Measurements from ENCODE around the gene KIAA0513. TPM values are rescaled to one million over a fixed set of nuclear protein-coding genes. Genes with fewer than 3 reads are reported as not detected.

KIAA0513 gene
- total and polyA plus RNA-seq, 2 donors (not counting 1 experiment from before 2014, with no cell fraction given), result 1.1 to 2.1 TPM

GRCh38 chr16:85128079-85128837, 100.7 kb downstream of the KIAA0513 start:
- H3K36me3 ChIP-seq (replicated peaks in 1 of 2; ENCODE audit: control extremely low read depth in 1 of 2, control insufficient read depth in 1 of 2, extremely low read depth in 1 of 2, insufficient read depth in 2 of 2, low read length in 1 of 2), result no peaks in the 10 kb centered on the region
- H3K9me3 Mint-ChIP-seq (ENCODE audit: insufficient read depth), result no peaks in the 10 kb centered on the region
- TF ChIP-seq EZH2 (IDR thresholded peaks at IDR 0.05; ENCODE audit: borderline replicate concordance, insufficient read depth, low read depth, low read length, poor library complexity, severe bottlenecking), result no peak
- TF ChIP-seq CTCF (IDR thresholded peaks at IDR 0.05), result no peak
- H3K4me3 ChIP-seq (ENCODE audit: control extremely low read depth in 1 of 5, extremely low read depth in 1 of 5, insufficient read depth in 1 of 5, low read depth in 2 of 5, low read length in 4 of 5), result no peak overlapping the region
- H3K27me3 ChIP-seq (replicated peaks in 1 of 4; ENCODE audit: control extremely low read depth in 1 of 4, control insufficient read depth in 3 of 4, insufficient read depth in 4 of 4, low read length in 3 of 4), result no peaks in the 10 kb centered on the region
- no peak overlapping the region for H3K27ac Mint-ChIP-seq
- no peaks in the 10 kb centered on the region for H4K20me1 ChIP-seq (ENCODE audit: control insufficient read depth, insufficient read depth, low read length, poor library complexity, severe bottlenecking)
- H3K9me3 ChIP-seq (ENCODE audit: control extremely low read depth in 1 of 3, control insufficient read depth in 2 of 3, insufficient read depth in 1 of 3, low read length in 2 of 3), result no peaks in the 10 kb centered on the region
- H3K9ac ChIP-seq (ENCODE audit: low read length), result no peak overlapping the region
- H2AFZ ChIP-seq (ENCODE audit: insufficient read depth, low read depth, low read length, poor library complexity, severe bottlenecking), result no peak overlapping the region
- no peaks in the 10 kb centered on the region for H3K4me1 ChIP-seq (ENCODE audit: control insufficient read depth in 2 of 2, insufficient read depth in 2 of 2, low read length in 2 of 2)
- no peak overlapping the region for H3K27ac ChIP-seq (ENCODE audit: low read length in 2 of 2)
- intact Hi-C loops (cut with micrococcal nuclease), result no loop called here
- ChIA-PET POLR2A (no interaction called here), CTCF (no interaction called here)
- no peaks in the 10 kb centered on the region for H3K79me2 ChIP-seq (ENCODE audit: control insufficient read depth, insufficient read depth, low read length)
- DNase-seq (no peak), ATAC-seq (ENCODE audit: low read depth) (no peak)
- WGBS (ENCODE audit: insufficient coverage), result 100% methylated on average over 7 of the region's 9 CpGs
- no peaks in the 10 kb centered on the region for H3K4me1 Mint-ChIP-seq
- H3K27me3 Mint-ChIP-seq, result no peaks in the 10 kb centered on the region
- H3K4me2 ChIP-seq (replicated peaks; ENCODE audit: low read depth, low read length, poor library complexity, severe bottlenecking), result no peak overlapping the region
- H3K4me3 Mint-ChIP-seq, result no peak overlapping the region

GRCh38 chr16:85129876-85130704, 102.5 kb downstream of the KIAA0513 start:
- ChIA-PET CTCF (interaction anchor here (0.6 to 1.1 kb wide), 2 partner anchors 15 to 476 kb away, joined by 4 to 5 read pairs; no protein-coding TSS in a partner anchor), POLR2A (no interaction called here)
- intact Hi-C loops (cut with micrococcal nuclease), result no loop called here
- H3K4me3 Mint-ChIP-seq, result no peak overlapping the region
- Histone ChIP-seq H3K4me1 (ENCODE audit: control insufficient read depth in 2 of 2, insufficient read depth in 2 of 2, low read length in 2 of 2) (peaks cover 0 to 5% of the 10 kb centered on the region in 2 donors), H3K36me3 (replicated peaks in 1 of 2; ENCODE audit: control extremely low read depth in 1 of 2, control insufficient read depth in 1 of 2, extremely low read depth in 1 of 2, insufficient read depth in 2 of 2, low read length in 1 of 2) (no peaks in the 10 kb centered on the region), H3K9me3 (ENCODE audit: control extremely low read depth in 1 of 3, control insufficient read depth in 2 of 3, insufficient read depth in 1 of 3, low read length in 2 of 3) (peaks cover 0 to 4% (median 0%) of the 10 kb centered on the region in 3 donors), H3K27ac (ENCODE audit: low read length in 2 of 2) (no peak overlapping the region), H4K20me1 (ENCODE audit: control insufficient read depth, insufficient read depth, low read length, poor library complexity, severe bottlenecking) (no peaks in the 10 kb centered on the region), H3K9ac (ENCODE audit: low read length) (no peak overlapping the region), H2AFZ (ENCODE audit: insufficient read depth, low read depth, low read length, poor library complexity, severe bottlenecking) (no peak overlapping the region), H3K27me3 (replicated peaks in 1 of 4; ENCODE audit: control extremely low read depth in 1 of 4, control insufficient read depth in 3 of 4, insufficient read depth in 4 of 4, low read length in 3 of 4) (no peaks in the 10 kb centered on the region), H3K4me3 (ENCODE audit: control extremely low read depth in 1 of 5, extremely low read depth in 1 of 5, insufficient read depth in 1 of 5, low read depth in 2 of 5, low read length in 4 of 5) (no peak overlapping the region), H3K79me2 (ENCODE audit: control insufficient read depth, insufficient read depth, low read length) (no peaks in the 10 kb centered on the region), H3K4me2 (replicated peaks; ENCODE audit: low read depth, low read length, poor library complexity, severe bottlenecking) (no peak overlapping the region)
- TF ChIP-seq EZH2 (IDR thresholded peaks at IDR 0.05; ENCODE audit: borderline replicate concordance, insufficient read depth, low read depth, low read length, poor library complexity, severe bottlenecking) (no peak), CTCF (IDR thresholded peaks at IDR 0.05) (no peak)
- DNase-seq (no peak), ATAC-seq (ENCODE audit: low read depth) (no peak)
- H3K27ac Mint-ChIP-seq, result no peak overlapping the region
- WGBS (ENCODE audit: insufficient coverage), result 92% methylated on average over 11 of the region's 15 CpGs
- H3K27me3 Mint-ChIP-seq, result no peaks in the 10 kb centered on the region
- H3K4me1 Mint-ChIP-seq, result no peaks in the 10 kb centered on the region
- H3K9me3 Mint-ChIP-seq (ENCODE audit: insufficient read depth), result no peaks in the 10 kb centered on the region
